A549 (cell line): ENCODE results near the gene KIF5C.

Experiments
- BHLHE40 ChIP-seq: IDR thresholded peaks from 2 replicates; pipeline ENCODE4 v1.6.1; 2012; ENCODE audit warnings: low read depth, low read length, inconsistent platforms
- CTCF ChIP-seq: fragments of >200 bp; sonication (Bioruptor Twin); formaldehyde crosslinking; IDR thresholded peaks from 3 replicates; pipeline ENCODE4 v1.5.1; 2016
- POLR2A ChIP-seq: IDR thresholded peaks from 2 replicates; pipeline ENCODE4 v1.6.1; 2012; ENCODE audit warnings: mild to moderate bottlenecking, low read length
- POLR2AphosphoS2 ChIP-seq: conservative IDR thresholded peaks from 2 replicates; pipeline ENCODE4 v1.6.1; 2012; ENCODE audit warnings: low read length, improper control_type of control experiment, inconsistent platforms
- TF ChIP-seq, protein P1 (sequence below): fragments of 450-650 bp; IDR thresholded peaks from 2 replicates; pipeline ENCODE4 v1.6.1; 2014; ENCODE audit warnings: antibody characterized with exemption

DNA sequence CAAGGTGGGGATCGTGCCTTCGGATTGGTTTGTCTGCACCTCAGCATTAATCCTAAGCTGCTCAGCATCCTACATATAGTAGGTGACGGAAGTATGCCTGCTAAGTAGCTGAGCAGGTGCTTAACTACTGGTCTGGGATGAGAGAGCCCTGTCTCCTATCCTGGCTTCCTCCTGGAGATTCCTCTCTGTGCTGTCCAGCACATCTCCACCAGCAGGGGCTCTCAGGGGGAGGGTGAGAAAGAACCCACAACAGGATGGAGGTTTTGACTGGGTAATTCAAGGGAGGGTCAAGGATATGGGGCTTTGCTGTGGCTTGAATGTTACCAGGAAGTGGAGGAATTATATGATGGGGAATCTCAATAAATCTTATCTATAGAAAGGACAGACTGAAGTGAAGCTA lies 45.4 kb upstream of the KIF5C start:
- no peak for TF ChIP-seq POLR2AphosphoS2
- TF ChIP-seq CTCF: no peak
- TF ChIP-seq, protein P1, sequence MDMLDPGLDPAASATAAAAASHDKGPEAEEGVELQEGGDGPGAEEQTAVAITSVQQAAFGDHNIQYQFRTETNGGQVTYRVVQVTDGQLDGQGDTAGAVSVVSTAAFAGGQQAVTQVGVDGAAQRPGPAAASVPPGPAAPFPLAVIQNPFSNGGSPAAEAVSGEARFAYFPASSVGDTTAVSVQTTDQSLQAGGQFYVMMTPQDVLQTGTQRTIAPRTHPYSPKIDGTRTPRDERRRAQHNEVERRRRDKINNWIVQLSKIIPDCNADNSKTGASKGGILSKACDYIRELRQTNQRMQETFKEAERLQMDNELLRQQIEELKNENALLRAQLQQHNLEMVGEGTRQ: no peak
- no peak for TF ChIP-seq POLR2A
- no peak for TF ChIP-seq BHLHE40
